ENCODE measurements around the gene BRD9. TPM values are rescaled to one million over a fixed set of nuclear protein-coding genes. Genes with fewer than 3 reads are reported as not detected.

BRD9 gene
- total and polyA plus RNA-seq, 2 of the 4 experiments (the other 2 are of a cell fraction): 22.0 to 43.4 TPM

DNA sequence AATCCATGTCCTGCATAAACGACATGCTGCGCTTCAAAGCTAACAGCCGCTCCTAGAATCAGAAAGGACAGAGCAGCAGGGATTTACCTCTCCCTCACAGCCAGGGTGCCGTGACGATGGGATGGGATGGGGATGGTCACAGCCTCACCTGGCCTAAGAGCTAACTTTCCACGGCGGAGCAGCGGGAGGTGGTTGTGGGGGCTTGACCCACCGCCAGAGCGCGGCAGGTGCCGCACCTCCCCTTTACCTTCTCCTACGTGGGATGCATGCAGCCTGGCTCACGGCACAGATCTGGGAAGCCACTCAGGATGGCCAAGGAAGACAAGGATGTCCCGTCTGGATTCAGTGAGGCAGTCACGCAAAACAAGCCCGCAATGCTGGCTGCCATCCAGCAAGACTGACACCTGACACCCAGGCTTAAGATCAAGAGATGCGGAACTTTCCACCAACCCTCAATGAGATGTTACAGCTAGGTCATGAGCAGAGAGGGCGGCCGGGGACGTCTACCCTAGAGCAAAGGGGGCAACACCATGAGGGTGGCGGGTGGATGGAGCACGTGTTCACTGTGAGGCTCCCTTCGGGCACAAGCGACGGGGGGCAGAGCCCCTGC, 5.8 kb downstream of the BRD9 start:
- in situ Hi-C loops (cut with MboI; ENCODE audit: low sequenced_read_pairs): no loop called here
- H3K9ac ChIP-seq (ENCODE audit: low read depth, low read length): no peak overlapping the region
- H3K27ac ChIP-seq (ENCODE audit: insufficient read depth, low read length): no peak overlapping the region
- no peak overlapping the region for H2BK20ac ChIP-seq (ENCODE audit: low read depth, low read length)
- H2BK15ac ChIP-seq (ENCODE audit: low read depth, low read length): no peak overlapping the region
- H2AK9ac ChIP-seq (replicated peaks; ENCODE audit: low read depth, low read length, poor library complexity): no peak overlapping the region
- dilution Hi-C loops (cut with HindIII; ENCODE audit: low sequenced_read_pairs, unreplicated experiment): no loop called here
- no peak overlapping the region for H2BK120ac ChIP-seq (ENCODE audit: low read depth, low read length)
- H3K14ac ChIP-seq (replicated peaks; ENCODE audit: low read depth, low read length): no peak overlapping the region
- no peak for TF ChIP-seq POLR2A (IDR thresholded peaks at IDR 0.05; ENCODE audit: low read depth, low read length)
- no peak for TF ChIP-seq MXI1 (IDR thresholded peaks at IDR 0.05; ENCODE audit: borderline replicate concordance, low read depth, low read length)
- no peak for TF ChIP-seq CEBPB (IDR thresholded peaks at IDR 0.05; ENCODE audit: low read depth, low read length)
- TF ChIP-seq, protein P1, sequence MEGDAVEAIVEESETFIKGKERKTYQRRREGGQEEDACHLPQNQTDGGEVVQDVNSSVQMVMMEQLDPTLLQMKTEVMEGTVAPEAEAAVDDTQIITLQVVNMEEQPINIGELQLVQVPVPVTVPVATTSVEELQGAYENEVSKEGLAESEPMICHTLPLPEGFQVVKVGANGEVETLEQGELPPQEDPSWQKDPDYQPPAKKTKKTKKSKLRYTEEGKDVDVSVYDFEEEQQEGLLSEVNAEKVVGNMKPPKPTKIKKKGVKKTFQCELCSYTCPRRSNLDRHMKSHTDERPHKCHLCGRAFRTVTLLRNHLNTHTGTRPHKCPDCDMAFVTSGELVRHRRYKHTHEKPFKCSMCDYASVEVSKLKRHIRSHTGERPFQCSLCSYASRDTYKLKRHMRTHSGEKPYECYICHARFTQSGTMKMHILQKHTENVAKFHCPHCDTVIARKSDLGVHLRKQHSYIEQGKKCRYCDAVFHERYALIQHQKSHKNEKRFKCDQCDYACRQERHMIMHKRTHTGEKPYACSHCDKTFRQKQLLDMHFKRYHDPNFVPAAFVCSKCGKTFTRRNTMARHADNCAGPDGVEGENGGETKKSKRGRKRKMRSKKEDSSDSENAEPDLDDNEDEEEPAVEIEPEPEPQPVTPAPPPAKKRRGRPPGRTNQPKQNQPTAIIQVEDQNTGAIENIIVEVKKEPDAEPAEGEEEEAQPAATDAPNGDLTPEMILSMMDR (conservative IDR thresholded peaks at IDR 0.05; ENCODE audit: low read depth, low read length): no peak
- peaks cover 11% of the 10 kb centered on the region for H3K9me1 ChIP-seq (ENCODE audit: insufficient read depth, low read length)
- H3K9me3 ChIP-seq (ENCODE audit: control insufficient read depth, insufficient read depth, low read length): no peaks in the 10 kb centered on the region
- peaks cover 46 to 64% of the 10 kb centered on the region in 2 experiments for H3K79me1 ChIP-seq (ENCODE audit: low read depth in 1 of 2, low read length in 2 of 2)
- 100% methylated on average over 1 of the region's 26 CpGs; no CpG with 5 or more reads in 1 of the 2 experiments for WGBS, 2 experiments (ENCODE audit: extremely low coverage in 2 of 2, insufficient read length in 1 of 2)
- peaks cover 79% of the 10 kb centered on the region for H3K36me3 ChIP-seq (ENCODE audit: control insufficient read depth, insufficient read depth, low read length)
- DNase-seq: no peak
- no peak overlapping the region for H2AK5ac ChIP-seq (ENCODE audit: low read depth, low read length)
- H3K4ac ChIP-seq (ENCODE audit: low read depth, low read length): no peak overlapping the region
- no peak overlapping the region for H4K8ac ChIP-seq (ENCODE audit: low read depth in 2 of 2, low read length in 2 of 2)
- no peak overlapping the region for H3K4me2 ChIP-seq (ENCODE audit: low read depth, low read length)
- H3K56ac ChIP-seq (ENCODE audit: extremely low read depth, insufficient read depth, low read length): no peak overlapping the region
- H3K4me3 ChIP-seq (ENCODE audit: insufficient read depth, low read depth, low read length): no peak overlapping the region
- intact Hi-C loops (cut with micrococcal nuclease): no loop called here
- H4K91ac ChIP-seq (ENCODE audit: insufficient read depth, low read depth, low read length): no peak overlapping the region
- H4K5ac ChIP-seq (ENCODE audit: low read depth, low read length): no peak overlapping the region
- POLR2A ChIA-PET (ENCODE audit: unreplicated experiment): no interaction called here
- H3K18ac ChIP-seq (ENCODE audit: low read depth, low read length): no peak overlapping the region
- peaks cover 28% of the 10 kb centered on the region for H4K20me1 ChIP-seq (ENCODE audit: insufficient read depth, low read length)
- no peaks in the 10 kb centered on the region for H3K27me3 ChIP-seq (ENCODE audit: control insufficient read depth, insufficient read depth, low read length)
- peaks cover 2% of the 10 kb centered on the region for H3K4me1 ChIP-seq (ENCODE audit: control insufficient read depth, insufficient read depth, low read length)
- CTCF ChIA-PET: no interaction called here
- BruUV-seq (replicated peaks): no TSS peak
- no peak overlapping the region for H3K23ac ChIP-seq (ENCODE audit: low read depth, low read length)
- no peak overlapping the region for H2BK5ac ChIP-seq (ENCODE audit: low read depth, low read length, poor library complexity, severe bottlenecking)
- H2AFZ ChIP-seq (replicated peaks; ENCODE audit: low read length, poor library complexity): no peak overlapping the region
- ATAC-seq (ENCODE audit: low read depth): no peak

Measured in IMR-90 (cell line).